Measurements from ENCODE around the gene HACD4.

Gene HACD4

DNA sequence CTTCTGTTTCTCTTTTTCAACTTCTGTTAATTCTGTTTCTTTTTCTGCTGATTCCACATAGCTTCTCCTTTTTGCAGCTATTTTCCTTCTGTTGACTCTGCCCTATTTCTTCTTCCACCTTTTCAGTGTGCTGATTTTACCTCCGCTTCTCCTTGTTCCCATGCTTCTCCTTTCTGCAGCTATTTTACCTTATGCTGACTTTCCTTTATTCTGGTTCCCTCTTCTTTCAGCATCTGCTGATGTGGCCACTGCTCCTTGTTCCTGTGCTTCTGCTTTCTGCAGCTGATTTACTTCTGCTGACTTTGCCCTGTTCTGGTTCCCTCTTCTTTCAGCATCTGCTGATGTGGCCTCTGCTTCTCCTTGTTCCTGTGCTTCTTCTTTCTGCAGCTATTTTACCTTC lies 58.8 kb downstream of the HACD4 start:
- DNase-seq (ENCODE audit: low read depth): no peak
- H3K4me3 ChIP-seq (ENCODE audit: low read length): no peak overlapping the region
- TF ChIP-seq, protein P1, sequence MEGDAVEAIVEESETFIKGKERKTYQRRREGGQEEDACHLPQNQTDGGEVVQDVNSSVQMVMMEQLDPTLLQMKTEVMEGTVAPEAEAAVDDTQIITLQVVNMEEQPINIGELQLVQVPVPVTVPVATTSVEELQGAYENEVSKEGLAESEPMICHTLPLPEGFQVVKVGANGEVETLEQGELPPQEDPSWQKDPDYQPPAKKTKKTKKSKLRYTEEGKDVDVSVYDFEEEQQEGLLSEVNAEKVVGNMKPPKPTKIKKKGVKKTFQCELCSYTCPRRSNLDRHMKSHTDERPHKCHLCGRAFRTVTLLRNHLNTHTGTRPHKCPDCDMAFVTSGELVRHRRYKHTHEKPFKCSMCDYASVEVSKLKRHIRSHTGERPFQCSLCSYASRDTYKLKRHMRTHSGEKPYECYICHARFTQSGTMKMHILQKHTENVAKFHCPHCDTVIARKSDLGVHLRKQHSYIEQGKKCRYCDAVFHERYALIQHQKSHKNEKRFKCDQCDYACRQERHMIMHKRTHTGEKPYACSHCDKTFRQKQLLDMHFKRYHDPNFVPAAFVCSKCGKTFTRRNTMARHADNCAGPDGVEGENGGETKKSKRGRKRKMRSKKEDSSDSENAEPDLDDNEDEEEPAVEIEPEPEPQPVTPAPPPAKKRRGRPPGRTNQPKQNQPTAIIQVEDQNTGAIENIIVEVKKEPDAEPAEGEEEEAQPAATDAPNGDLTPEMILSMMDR (conservative IDR thresholded peaks at IDR 0.05; ENCODE audit: low read length): no peak

DNA sequence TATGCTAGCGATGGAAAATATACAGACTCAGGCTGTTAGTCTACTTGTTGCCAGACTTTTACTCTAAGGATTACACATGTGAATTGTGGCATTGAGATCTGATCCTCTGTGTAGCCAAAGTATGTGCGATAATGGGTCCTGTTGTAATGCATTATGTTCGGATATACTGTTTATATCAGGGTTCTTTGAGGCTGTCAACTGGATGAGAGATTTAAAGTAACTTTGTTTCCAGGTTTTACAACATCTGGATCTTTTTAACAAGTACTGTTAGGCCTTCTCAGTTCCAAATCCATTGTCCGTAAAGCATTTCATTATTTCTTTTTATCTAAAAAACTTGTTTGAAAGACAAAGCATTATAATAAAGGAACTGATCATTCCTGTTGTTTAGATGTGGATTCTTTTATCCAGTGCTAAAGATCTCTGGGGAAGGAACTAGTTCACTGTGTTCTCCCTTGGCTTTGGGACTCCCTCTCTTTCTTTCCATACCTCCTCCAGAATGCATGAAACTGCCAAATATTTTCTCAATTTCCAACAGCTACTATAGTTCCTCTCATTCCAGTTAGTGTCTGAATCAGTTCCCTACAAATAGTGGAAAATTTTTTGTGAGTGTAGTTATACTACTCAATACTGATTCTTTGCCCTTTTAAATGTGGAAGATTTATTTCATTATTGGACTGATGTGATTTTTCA lies 68.8 kb downstream of the HACD4 start:
- TF ChIP-seq, protein P1 (conservative IDR thresholded peaks at IDR 0.05; ENCODE audit: low read length): no peak
- DNase-seq (ENCODE audit: low read depth): no peak
- no peak overlapping the region for H3K4me3 ChIP-seq (ENCODE audit: low read length)

DNA sequence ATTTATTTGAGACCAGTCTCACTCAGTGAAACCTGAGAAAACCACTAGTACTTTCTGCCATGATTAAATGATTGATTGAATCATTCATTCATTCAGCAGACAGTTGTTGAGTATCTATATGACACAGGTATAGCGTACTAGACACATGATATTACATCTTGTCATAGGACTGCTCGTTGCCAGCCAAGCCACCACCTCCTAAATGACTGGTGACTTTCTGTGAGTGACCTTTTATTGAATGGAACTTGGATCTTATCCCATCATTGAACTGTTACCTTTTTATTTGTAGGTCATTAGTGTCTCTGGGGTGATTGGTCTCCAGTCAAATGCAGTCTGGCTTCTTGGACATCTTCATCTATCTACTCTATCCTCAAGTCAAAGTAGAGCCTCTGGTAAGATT lies 80.7 kb downstream of the HACD4 start:
- no peak for DNase-seq (ENCODE audit: low read depth)
- TF ChIP-seq, protein P1 (conservative IDR thresholded peaks at IDR 0.05; ENCODE audit: low read length): no peak
- no peak overlapping the region for H3K4me3 ChIP-seq (ENCODE audit: low read length)
